Renal cortical epithelial cell (primary cell): ENCODE results near the gene MTFMT. TPM values are rescaled to one million over a fixed set of nuclear protein-coding genes. Genes with fewer than 3 reads are reported as not detected.

ENCODE experiments used
- DNase-seq: peaks from one replicate; pipeline ENCODE4 v3.0.0-alpha.2; 2011; ENCODE audit warnings: low read depth
- total RNA-seq: library from RNA; depleted of rRNA; stranded (reverse); fragments of >200 nt; gene quantifications from 2 replicates; pipeline ENCODE4 v1.2.3, GENCODE V29; 2014

MTFMT gene
- total RNA-seq, 1 donor from 2014 or later: 22.6 TPM

- DNase-seq: no peak
These were observed 31.4 kb upstream of the MTFMT start for GRCh38 chr15:65060641-65061397.

- no peak for DNase-seq
These were observed 30.6 kb upstream of the MTFMT start for GRCh38 chr15:65059931-65060596.

- DNase-seq: no peak
These were observed 29.9 kb upstream of the MTFMT start for GRCh38 chr15:65059369-65059750.

GRCh38 chr15:65058394-65059368 lies 29.2 kb upstream of the MTFMT start:
- DNase-seq: no peak

- DNase-seq: no peak
These were observed 28.1 kb upstream of the MTFMT start for GRCh38 chr15:65057549-65057940.

- DNase-seq: peak; percentile 99
These were observed 27.6 kb upstream of the MTFMT start for GRCh38 chr15:65056868-65057548.

- DNase-seq: no peak
These were observed 26.7 kb upstream of the MTFMT start for GRCh38 chr15:65056106-65056505.

GRCh38 chr15:65055201-65055870 lies 25.9 kb upstream of the MTFMT start:
- peak; percentile 79 for DNase-seq

GRCh38 chr15:65054333-65055200 lies 25.1 kb upstream of the MTFMT start:
- peak; percentile 40 for DNase-seq

GRCh38 chr15:65052956-65053355 lies 23.5 kb upstream of the MTFMT start:
- DNase-seq: no peak

GRCh38 chr15:65051266-65051665 lies 21.8 kb upstream of the MTFMT start:
- DNase-seq: no peak

GRCh38 chr15:65050270-65050669 lies 20.8 kb upstream of the MTFMT start:
- no peak for DNase-seq

- DNase-seq: peak; percentile 87
These were observed 20.0 kb upstream of the MTFMT start for GRCh38 chr15:65049418-65049840.

- no peak for DNase-seq
These were observed 18.8 kb upstream of the MTFMT start for GRCh38 chr15:65048241-65048640.

- peak; percentile 98 for DNase-seq
These were observed 15.5 kb upstream of the MTFMT start, which contains the start of gene SLC51B for GRCh38 chr15:65044724-65045481. TSS of gene SLC51B (plus strand) at chr15:65045387. CDS start at chr15:65050005, 4,618 bp downstream.

- peak; percentile 95 for DNase-seq
These were observed 14.8 kb upstream of the MTFMT start for GRCh38 chr15:65044218-65044617.

GRCh38 chr15:65042776-65043327 lies 13.4 kb upstream of the MTFMT start:
- DNase-seq: peak; percentile 58

- DNase-seq: no peak
These were observed 12.3 kb upstream of the MTFMT start for GRCh38 chr15:65041787-65042186.

GRCh38 chr15:65040461-65040860 lies 11.0 kb upstream of the MTFMT start:
- DNase-seq: no peak
